Prostate gland (tissue), 2 donors: ENCODE measurements around the gene SULF2. TPM values are rescaled to one million over a fixed set of nuclear protein-coding genes. Genes with fewer than 3 reads are reported as not detected.

ENCODE experiments used
- DNase-seq: peaks from one replicate; pipeline ENCODE4 v3.0.0-alpha.2; 2019; ENCODE audit warnings: low spot score
- H3K27ac ChIP-seq, 2 donors: fragments of 200-600 bp; sonication (generic); 2 replicates each; pipeline ENCODE4 v1.5.1; 2017 to 2019
- H3K27me3 ChIP-seq: fragments of 200-600 bp; sonication (generic); replicated peaks from 2 replicates; pipeline ENCODE4 v1.5.1; 2019; ENCODE audit not compliant: insufficient read depth
- H3K36me3 ChIP-seq, 2 donors: fragments of 200-600 bp; sonication (generic); 1 replicate in 1 of 2; 2 replicates in 1 of 2; pipeline versions ENCODE4 v1.5.1 to v1.8.1; 2017 to 2019
- H3K4me1 ChIP-seq: fragments of 200-600 bp; sonication (generic); replicated peaks from 2 replicates; pipeline ENCODE4 v1.5.1; 2019
- H3K4me3 ChIP-seq, 2 donors: fragments of 200-600 bp; sonication (generic); 2 replicates each; pipeline ENCODE4 v1.5.1; 2017 to 2019
- H3K9me3 ChIP-seq: fragments of 200-600 bp; sonication (generic); 2 replicates; pipeline ENCODE4 v1.5.1; 2017
- POLR2A ChIP-seq: fragments of 450-650 bp; IDR thresholded peaks from one replicate; pipeline ENCODE4 v1.6.1; 2016; ENCODE audit warnings: antibody characterized with exemption, mild to moderate bottlenecking
- POLR2AphosphoS5 ChIP-seq: sonication (generic); formaldehyde crosslinking; IDR thresholded peaks from one replicate; pipeline ENCODE4 v1.6.1; 2017; ENCODE audit warnings: antibody characterized with exemption
- WGBS: methylation state at CpG from one replicate; pipeline ENCODE4 v1.1.5; 2018; 5-methylcytosine and 5-hydroxymethylcytosine counted together
- intact Hi-C: fragments of 100-400 bp; cut with DNase I; formaldehyde crosslinking; loops from one replicate; pipeline ENCODE4 v1.14.2; 2022
- total RNA-seq, 2 donors: library from RNA; depleted of rRNA; stranded (reverse); fragments of >200 nt; gene quantifications; one replicate each; pipeline ENCODE4 v1.1.0, GENCODE V29; 2016
- TF ChIP-seq, protein P1 (sequence below), 4 experiments: fragments of 200-600 bp in 2 of 4; fragments of 450-650 bp in 2 of 4; sonication (generic) in 2 of 4; IDR thresholded peaks; 1 replicate in 3 of 4; 2 replicates in 1 of 4; pipeline ENCODE4 v1.5.1; 2016 to 2019; ENCODE audit warnings: antibody characterized with exemption in 4 of 4, mild to moderate bottlenecking in 2 of 4, moderate library complexity in 2 of 4

SULF2 gene
- total RNA-seq, 2 donors from 2014 or later: 43.6 to 82.0 TPM

DNA sequence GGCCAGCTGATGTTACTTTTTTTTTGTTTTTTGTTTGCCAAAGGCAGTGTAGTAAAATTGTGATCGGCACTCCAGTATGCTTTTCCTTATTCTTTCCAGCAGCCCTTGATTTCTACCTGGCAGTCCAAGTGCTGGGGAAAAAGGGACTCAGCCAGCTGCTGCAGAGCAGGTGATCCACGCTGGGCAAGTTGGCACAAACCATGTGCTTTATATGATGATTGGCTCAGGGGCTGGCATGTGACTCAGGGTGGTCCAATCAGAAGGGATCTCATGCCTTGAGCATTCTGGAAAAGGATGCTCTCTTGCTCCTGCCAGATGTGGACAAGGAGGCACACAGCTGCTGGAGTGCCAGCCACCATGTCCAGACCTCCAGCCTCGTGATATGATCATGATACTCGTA lies 54.5 kb downstream of the SULF2 start:
- no peaks in the 10 kb centered on the region for H3K36me3 ChIP-seq
- H3K9me3 ChIP-seq: no peaks in the 10 kb centered on the region
- intact Hi-C loops: no loop called here
- H3K27me3 ChIP-seq: no peaks in the 10 kb centered on the region
- H3K4me1 ChIP-seq: no peaks in the 10 kb centered on the region
- DNase-seq: no peak
- 69% methylated on average over 4 of the region's 4 CpGs for WGBS
- TF ChIP-seq POLR2A (no peak), POLR2AphosphoS5 (no peak)
- TF ChIP-seq, protein P1, sequence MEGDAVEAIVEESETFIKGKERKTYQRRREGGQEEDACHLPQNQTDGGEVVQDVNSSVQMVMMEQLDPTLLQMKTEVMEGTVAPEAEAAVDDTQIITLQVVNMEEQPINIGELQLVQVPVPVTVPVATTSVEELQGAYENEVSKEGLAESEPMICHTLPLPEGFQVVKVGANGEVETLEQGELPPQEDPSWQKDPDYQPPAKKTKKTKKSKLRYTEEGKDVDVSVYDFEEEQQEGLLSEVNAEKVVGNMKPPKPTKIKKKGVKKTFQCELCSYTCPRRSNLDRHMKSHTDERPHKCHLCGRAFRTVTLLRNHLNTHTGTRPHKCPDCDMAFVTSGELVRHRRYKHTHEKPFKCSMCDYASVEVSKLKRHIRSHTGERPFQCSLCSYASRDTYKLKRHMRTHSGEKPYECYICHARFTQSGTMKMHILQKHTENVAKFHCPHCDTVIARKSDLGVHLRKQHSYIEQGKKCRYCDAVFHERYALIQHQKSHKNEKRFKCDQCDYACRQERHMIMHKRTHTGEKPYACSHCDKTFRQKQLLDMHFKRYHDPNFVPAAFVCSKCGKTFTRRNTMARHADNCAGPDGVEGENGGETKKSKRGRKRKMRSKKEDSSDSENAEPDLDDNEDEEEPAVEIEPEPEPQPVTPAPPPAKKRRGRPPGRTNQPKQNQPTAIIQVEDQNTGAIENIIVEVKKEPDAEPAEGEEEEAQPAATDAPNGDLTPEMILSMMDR (IDR thresholded peaks at IDR 0.05): no peak
- H3K4me3 ChIP-seq: no peak overlapping the region
- H3K27ac ChIP-seq: no peak overlapping the region

DNA sequence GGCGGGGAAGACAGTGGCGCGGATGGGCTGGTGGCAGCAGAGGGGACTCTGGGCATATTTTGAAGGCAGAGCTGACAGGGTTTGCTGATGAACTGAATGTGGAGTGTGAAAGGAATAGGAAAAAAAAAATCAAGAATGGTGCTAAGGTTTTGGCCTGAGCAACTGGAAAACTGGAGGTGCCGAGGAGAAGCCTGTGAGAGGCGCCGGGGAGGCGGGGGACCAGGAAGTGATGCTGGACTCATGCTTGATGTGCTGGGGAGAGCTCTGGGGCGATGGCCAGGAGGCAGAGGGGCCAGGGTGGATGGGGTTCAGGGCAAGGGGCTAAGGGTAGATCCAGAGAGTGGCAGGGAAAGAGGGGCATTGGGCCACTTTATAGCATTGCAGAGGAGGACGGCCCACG lies 55.8 kb downstream of the SULF2 start:
- 96% methylated on average over 10 of the region's 10 CpGs for WGBS
- intact Hi-C loops: loop anchor here (5.0 to 10.0 kb wide), 2 partner anchors 195 to 893 kb away; no protein-coding TSS in a partner anchor
- TF ChIP-seq POLR2A: no peak
- no peak for TF ChIP-seq POLR2AphosphoS5
- TF ChIP-seq, protein P1 (IDR thresholded peaks at IDR 0.05): no peak
- Histone ChIP-seq H3K9me3 (no peaks in the 10 kb centered on the region), H3K27ac (no peak overlapping the region), H3K27me3 (no peaks in the 10 kb centered on the region), H3K4me1 (no peaks in the 10 kb centered on the region), H3K36me3 (no peaks in the 10 kb centered on the region), H3K4me3 (no peak overlapping the region)
- no peak for DNase-seq

DNA sequence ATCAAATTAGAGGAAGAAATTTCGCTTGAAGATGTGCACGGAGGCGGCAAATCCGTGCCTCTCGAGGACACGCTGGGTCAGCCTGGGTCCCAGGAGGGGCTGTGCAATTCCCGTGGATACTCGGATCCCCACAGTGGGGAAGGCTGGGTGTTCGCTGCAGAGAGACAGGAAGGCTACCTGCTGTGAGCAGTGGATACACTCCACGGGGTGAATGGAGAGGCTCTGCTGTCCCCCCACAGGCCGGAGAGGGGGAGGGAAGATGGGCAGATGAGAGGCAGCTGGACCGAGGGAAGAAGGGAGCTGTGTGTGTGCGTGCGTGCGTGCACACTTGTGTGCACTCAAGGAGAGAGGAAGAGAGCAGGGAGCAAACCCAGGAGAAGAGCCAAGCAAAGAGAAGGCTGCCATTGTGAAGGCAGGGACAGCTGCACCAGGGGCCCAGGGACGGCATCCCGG lies 57.3 kb downstream of the SULF2 start:
- H3K4me1 ChIP-seq: no peaks in the 10 kb centered on the region
- TF ChIP-seq POLR2A: no peak
- TF ChIP-seq POLR2AphosphoS5: no peak
- TF ChIP-seq, protein P1 (IDR thresholded peaks at IDR 0.05): no peak
- H3K27ac ChIP-seq: no peak overlapping the region
- no peaks in the 10 kb centered on the region for H3K36me3 ChIP-seq
- intact Hi-C loops: loop anchor here (5.0 to 10.0 kb wide), 2 partner anchors 197 to 894 kb away; no protein-coding TSS in a partner anchor
- H3K27me3 ChIP-seq: no peaks in the 10 kb centered on the region
- H3K9me3 ChIP-seq: no peaks in the 10 kb centered on the region
- 80% methylated on average over 17 of the region's 17 CpGs for WGBS
- no peak for DNase-seq
- H3K4me3 ChIP-seq: no peak overlapping the region

DNA sequence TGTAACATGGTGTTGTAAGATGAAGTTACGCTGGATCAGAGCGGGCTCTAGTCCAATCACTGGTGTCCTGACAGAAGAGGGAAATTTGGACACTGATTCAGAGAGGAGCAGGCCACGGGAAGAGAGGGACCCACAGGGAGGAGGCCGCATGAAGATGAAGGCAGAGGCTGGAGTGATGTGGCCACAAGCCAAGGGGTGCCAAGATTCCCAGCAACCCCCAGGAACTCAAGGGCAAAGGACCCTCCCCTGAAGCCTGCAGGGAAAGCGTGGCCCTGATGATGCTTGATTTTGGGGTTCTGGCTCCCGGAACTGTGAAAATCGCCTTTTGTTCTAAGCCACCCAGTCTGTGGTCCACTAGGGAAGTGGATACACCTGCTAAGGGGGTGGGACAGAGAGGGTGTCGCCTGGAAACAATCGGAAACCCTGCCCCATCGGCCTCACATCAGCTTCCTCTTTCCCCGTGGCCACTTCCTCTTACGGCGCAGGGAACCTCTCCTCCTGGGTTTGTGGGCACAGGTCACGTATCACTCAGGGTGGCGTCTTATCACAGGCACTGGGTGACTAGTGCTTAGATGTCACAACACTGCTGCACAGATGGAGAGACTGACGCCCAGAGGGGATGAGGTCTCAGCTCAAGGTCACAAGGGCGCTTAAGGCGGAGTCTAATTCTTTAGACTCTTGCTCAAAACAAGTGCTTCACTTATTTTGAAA lies 58.0 kb downstream of the SULF2 start:
- no peak overlapping the region for H3K4me3 ChIP-seq
- H3K27me3 ChIP-seq: no peaks in the 10 kb centered on the region
- H3K4me1 ChIP-seq: no peaks in the 10 kb centered on the region
- TF ChIP-seq, protein P1 (IDR thresholded peaks at IDR 0.05): no peak
- TF ChIP-seq POLR2AphosphoS5 (no peak), POLR2A (no peak)
- no peak for DNase-seq
- no peak overlapping the region for H3K27ac ChIP-seq
- WGBS: 90% methylated on average over 17 of the region's 18 CpGs
- intact Hi-C loops: loop anchor here (5.0 to 10.0 kb wide), 2 partner anchors 197 to 895 kb away; no protein-coding TSS in a partner anchor
- no peaks in the 10 kb centered on the region for H3K9me3 ChIP-seq
- H3K36me3 ChIP-seq: no peaks in the 10 kb centered on the region

DNA sequence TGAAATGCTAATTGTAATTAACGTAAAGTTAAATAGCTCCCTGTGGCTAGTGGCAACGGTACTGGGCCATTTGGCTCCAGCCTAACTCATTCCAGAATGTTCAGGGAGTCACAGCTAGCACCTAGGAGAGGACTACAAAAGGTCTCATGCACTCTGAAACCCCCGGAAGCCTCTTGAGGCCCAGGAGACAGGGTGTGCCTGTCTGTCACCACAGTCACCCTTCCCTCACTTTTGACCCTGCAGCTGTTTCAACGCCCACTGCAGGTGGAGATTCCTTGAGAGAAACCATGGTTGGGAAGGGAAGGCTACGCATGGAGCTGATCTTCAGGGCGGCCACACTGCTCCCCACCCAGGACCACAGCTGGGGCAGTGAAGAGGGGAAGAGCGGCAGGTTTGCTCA lies 58.6 kb downstream of the SULF2 start:
- no peak overlapping the region for H3K27ac ChIP-seq
- no peaks in the 10 kb centered on the region for H3K36me3 ChIP-seq
- DNase-seq: no peak
- H3K27me3 ChIP-seq: no peaks in the 10 kb centered on the region
- H3K4me3 ChIP-seq: no peak overlapping the region
- no peaks in the 10 kb centered on the region for H3K4me1 ChIP-seq
- 93% methylated on average over 7 of the region's 7 CpGs for WGBS
- TF ChIP-seq POLR2AphosphoS5 (no peak), POLR2A (no peak)
- TF ChIP-seq, protein P1 (IDR thresholded peaks at IDR 0.05): no peak
- intact Hi-C loops: loop anchor here (5.0 to 10.0 kb wide), 2 partner anchors 198 to 896 kb away; no protein-coding TSS in a partner anchor
- no peaks in the 10 kb centered on the region for H3K9me3 ChIP-seq
